ENCODE results near the gene CCDC6.

The CCDC6 gene

DNA sequence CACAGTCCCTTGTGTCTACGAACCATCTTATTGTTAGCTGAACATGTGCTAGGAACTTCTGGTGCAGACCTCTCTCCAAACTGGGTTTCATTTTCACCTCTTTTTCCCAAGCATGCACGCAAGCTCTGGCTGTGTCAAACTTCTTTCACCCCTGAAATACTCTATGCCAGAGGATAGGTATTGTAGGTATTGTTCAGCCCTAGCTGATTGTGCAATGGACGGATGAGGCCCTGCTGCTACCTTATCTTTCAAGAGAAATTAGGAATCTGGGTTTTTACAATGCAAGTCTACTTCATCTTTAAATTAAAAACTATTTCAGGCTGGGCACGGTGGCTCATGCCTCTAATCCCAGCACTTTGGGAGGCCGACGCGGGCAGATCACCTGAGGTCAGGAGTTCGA lies 124.8 kb downstream of the CCDC6 start:
- Histone ChIP-seq H3K27me3 (ENCODE audit: insufficient read depth, insufficient read length) (no peaks in the 10 kb centered on the region), H3K9me3 (ENCODE audit: insufficient read depth, low read length) (peaks cover 7% of the 10 kb centered on the region; the same call in 1 of the 2 replicates), H3K4me3 (ENCODE audit: insufficient read length, low read depth) (no peak overlapping the region), H3K9ac (ENCODE audit: insufficient read length, low read depth) (no peak overlapping the region), H3K4me1 (ENCODE audit: insufficient read depth, insufficient read length) (no peaks in the 10 kb centered on the region), H3K36me3 (ENCODE audit: insufficient read depth, insufficient read length, low read length) (no peaks in the 10 kb centered on the region)
- no peak for DNase-seq (ENCODE audit: low read depth, low spot score)
- TF ChIP-seq SUZ12 (IDR thresholded peaks at IDR 0.05; ENCODE audit: extremely low read depth, insufficient read depth, insufficient read length) = no peak
- TF ChIP-seq ZNF274 (IDR thresholded peaks at IDR 0.05; ENCODE audit: low read depth, low read length) = no peak

DNA sequence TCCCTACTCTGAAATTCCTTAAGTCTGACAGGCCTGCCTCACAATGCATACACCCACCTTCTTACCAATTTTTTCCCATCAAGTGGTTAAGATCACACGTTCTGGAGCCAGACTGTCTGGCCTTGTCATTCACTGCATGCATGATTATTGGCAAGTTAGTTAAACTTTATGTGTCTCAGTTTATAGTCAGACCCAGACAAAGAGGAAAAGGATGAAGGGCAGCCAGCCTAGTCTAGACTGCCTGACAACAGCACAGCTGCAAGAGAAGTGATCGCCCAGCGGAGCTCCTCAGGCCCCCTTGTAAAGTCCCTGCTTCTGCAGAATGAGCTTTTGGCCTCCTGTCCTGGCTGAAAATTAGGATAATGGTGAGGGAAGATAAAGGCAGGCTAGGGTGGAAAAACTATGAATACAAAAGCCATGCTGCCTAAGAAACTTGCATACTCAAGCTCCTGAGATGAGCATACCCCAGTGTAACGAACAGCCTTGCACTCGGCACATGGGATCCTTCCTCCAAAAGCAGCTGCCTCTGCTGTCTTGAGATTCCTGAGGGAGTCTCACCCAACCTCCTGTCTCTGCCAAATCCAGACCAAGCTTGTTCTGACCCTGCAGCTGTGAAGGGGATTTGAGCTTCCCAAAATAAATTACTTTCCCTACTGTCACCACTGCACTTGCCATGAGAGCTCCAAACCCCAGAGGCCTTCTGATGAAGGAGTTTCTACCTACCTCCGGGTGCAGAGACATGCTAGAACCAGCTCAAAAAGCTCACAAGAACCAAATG lies 126.4 kb downstream of the CCDC6 start:
- Histone ChIP-seq H3K9ac (ENCODE audit: insufficient read length, low read depth) (no peak overlapping the region), H3K4me3 (ENCODE audit: insufficient read length, low read depth) (no peak overlapping the region), H3K4me1 (ENCODE audit: insufficient read depth, insufficient read length) (no peaks in the 10 kb centered on the region), H3K9me3 (ENCODE audit: insufficient read depth, low read length) (peaks cover 7% of the 10 kb centered on the region; the same call in 1 of the 2 replicates), H3K36me3 (ENCODE audit: insufficient read depth, insufficient read length, low read length) (no peaks in the 10 kb centered on the region), H3K27me3 (ENCODE audit: insufficient read depth, insufficient read length) (no peaks in the 10 kb centered on the region)
- TF ChIP-seq SUZ12 (IDR thresholded peaks at IDR 0.05; ENCODE audit: extremely low read depth, insufficient read depth, insufficient read length) (no peak), YY1 (IDR thresholded peaks at IDR 0.05; ENCODE audit: insufficient read depth, insufficient read length) (no peak), ZNF274 (IDR thresholded peaks at IDR 0.05; ENCODE audit: low read depth, low read length) (no peak)
- no peak for DNase-seq (ENCODE audit: low read depth, low spot score)

DNA sequence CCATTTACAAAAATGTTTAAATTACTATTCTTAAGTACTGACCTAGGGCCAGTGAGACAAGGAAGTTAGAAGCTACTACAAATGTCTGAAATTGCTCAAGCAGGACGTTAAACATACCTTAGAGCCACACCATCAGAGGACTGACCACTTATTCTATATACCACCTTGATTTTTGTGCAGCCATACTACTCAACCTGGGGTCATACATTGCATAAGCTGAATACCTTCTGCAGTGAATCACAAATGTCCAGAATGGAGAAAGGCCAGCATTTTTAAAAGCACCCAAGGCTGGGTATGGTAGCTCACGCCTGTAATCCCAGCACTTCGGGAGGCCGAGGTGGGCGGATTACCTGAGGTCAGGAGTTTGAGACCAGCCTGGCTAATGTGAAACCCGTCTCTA lies 131.9 kb downstream of the CCDC6 start:
- Histone ChIP-seq H3K36me3 (ENCODE audit: insufficient read depth, insufficient read length, low read length) (no peaks in the 10 kb centered on the region), H3K9me3 (ENCODE audit: insufficient read depth, low read length) (peaks cover 12% of the 10 kb centered on the region; the same call in 1 of the 2 replicates), H3K4me1 (ENCODE audit: insufficient read depth, insufficient read length) (no peaks in the 10 kb centered on the region), H3K27me3 (ENCODE audit: insufficient read depth, insufficient read length) (no peaks in the 10 kb centered on the region), H3K9ac (ENCODE audit: insufficient read length, low read depth) (no peak overlapping the region), H3K4me3 (ENCODE audit: insufficient read length, low read depth) (no peak overlapping the region)
- no peak for DNase-seq (ENCODE audit: low read depth, low spot score)
- no peak for TF ChIP-seq YY1 (IDR thresholded peaks at IDR 0.05; ENCODE audit: insufficient read depth, insufficient read length)
- TF ChIP-seq ZNF274 (IDR thresholded peaks at IDR 0.05; ENCODE audit: low read depth, low read length) = no peak
- no peak for TF ChIP-seq SUZ12 (IDR thresholded peaks at IDR 0.05; ENCODE audit: extremely low read depth, insufficient read depth, insufficient read length)

DNA sequence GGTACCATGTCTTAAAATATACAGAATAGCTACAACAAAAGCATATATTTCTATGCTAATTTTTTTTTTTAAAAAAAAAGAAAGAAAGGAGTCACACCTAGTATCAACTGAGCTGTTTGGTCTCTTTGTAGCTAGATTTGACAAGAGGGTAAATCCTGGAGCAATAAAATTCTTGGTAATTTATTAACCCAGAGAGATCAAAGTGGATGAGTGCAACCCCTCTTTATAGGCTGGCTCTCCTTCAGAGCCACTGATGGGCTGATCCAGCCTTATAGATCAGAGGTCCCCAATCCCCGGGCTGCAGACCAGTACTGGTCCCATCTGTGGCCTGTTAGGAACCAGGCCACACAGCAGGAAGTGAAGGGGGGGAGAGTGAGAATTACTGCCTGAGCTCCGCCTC lies 133.3 kb downstream of the CCDC6 start:
- Histone ChIP-seq H3K27me3 (ENCODE audit: insufficient read depth, insufficient read length) (no peaks in the 10 kb centered on the region), H3K36me3 (ENCODE audit: insufficient read depth, insufficient read length, low read length) (no peaks in the 10 kb centered on the region), H3K9me3 (ENCODE audit: insufficient read depth, low read length) (peaks cover 12% of the 10 kb centered on the region; the same call in 1 of the 2 replicates), H3K9ac (ENCODE audit: insufficient read length, low read depth) (no peak overlapping the region), H3K4me3 (ENCODE audit: insufficient read length, low read depth) (no peak overlapping the region), H3K4me1 (ENCODE audit: insufficient read depth, insufficient read length) (no peaks in the 10 kb centered on the region)
- TF ChIP-seq ZNF274 (IDR thresholded peaks at IDR 0.05; ENCODE audit: low read depth, low read length) = no peak
- no peak for TF ChIP-seq YY1 (IDR thresholded peaks at IDR 0.05; ENCODE audit: insufficient read depth, insufficient read length)
- TF ChIP-seq SUZ12 (IDR thresholded peaks at IDR 0.05; ENCODE audit: extremely low read depth, insufficient read depth, insufficient read length) = no peak
- DNase-seq (ENCODE audit: low read depth, low spot score) = no peak

DNA sequence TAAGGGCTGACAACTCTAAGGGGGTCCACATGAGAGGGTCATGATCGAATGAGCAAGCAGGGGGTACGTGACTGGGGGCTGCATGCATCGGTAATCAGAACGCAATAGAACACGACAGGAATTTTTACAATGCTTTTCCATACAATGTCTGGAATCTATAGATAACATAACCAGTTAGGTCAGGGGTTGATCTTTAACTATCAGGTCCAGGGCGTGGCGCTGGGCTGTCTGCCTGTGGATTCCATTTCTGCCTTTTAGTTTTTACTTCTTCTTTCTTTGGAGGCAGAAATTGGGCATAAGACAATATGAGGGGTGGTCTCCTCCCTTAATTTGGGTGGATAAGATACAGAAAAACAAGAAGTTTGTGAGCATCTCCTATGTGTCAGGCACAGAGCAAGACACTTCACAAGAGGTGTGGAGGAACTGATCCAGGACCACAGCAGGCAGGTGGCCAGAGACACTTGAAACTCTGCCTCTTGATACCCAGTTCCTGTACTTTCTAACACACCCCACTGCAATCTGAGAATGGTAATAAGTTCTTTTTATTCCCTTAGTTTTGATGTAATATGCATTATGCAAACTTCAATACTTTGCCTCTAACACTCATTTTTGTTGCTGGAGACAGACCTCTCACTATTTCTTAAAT lies 135.1 kb downstream of the CCDC6 start:
- no peaks in the 10 kb centered on the region for H3K4me1 ChIP-seq (ENCODE audit: insufficient read depth, insufficient read length)
- TF ChIP-seq SUZ12 (IDR thresholded peaks at IDR 0.05; ENCODE audit: extremely low read depth, insufficient read depth, insufficient read length) = no peak
- TF ChIP-seq ZNF274 (IDR thresholded peaks at IDR 0.05; ENCODE audit: low read depth, low read length) = no peak
- no peak for TF ChIP-seq YY1 (IDR thresholded peaks at IDR 0.05; ENCODE audit: insufficient read depth, insufficient read length)
- H3K9ac ChIP-seq (ENCODE audit: insufficient read length, low read depth) = no peak overlapping the region
- H3K36me3 ChIP-seq (ENCODE audit: insufficient read depth, insufficient read length, low read length) = no peaks in the 10 kb centered on the region
- DNase-seq (ENCODE audit: low read depth, low spot score) = no peak
- no peak overlapping the region for H3K4me3 ChIP-seq (ENCODE audit: insufficient read length, low read depth)
- H3K9me3 ChIP-seq (ENCODE audit: insufficient read depth, low read length) = peaks cover 5% of the 10 kb centered on the region; the same call in 1 of the 2 replicates
- H3K27me3 ChIP-seq (ENCODE audit: insufficient read depth, insufficient read length) = no peaks in the 10 kb centered on the region

DNA sequence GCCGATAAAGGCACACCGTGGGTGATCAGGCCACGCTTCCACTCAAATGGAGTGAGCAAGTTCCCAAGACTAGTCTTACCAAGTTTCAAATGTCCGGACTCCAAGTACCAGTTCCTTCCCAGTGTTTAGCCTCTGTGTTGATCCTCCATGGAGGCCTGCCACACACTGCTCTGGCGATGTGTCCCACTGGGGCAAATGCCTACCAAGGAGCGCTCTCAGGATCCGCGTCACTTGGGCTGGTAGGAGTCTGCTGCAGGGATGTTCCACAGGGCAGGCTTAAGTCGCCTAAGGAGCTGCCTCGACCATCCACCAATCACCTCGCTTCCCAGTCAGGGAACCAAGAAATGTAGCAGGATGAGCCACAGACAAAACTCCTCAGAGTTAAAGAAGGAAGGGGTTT lies 135.7 kb downstream of the CCDC6 start:
- no peaks in the 10 kb centered on the region for H3K36me3 ChIP-seq (ENCODE audit: insufficient read depth, insufficient read length, low read length)
- TF ChIP-seq ZNF274 (IDR thresholded peaks at IDR 0.05; ENCODE audit: low read depth, low read length) (no peak), YY1 (IDR thresholded peaks at IDR 0.05; ENCODE audit: insufficient read depth, insufficient read length) (no peak), SUZ12 (IDR thresholded peaks at IDR 0.05; ENCODE audit: extremely low read depth, insufficient read depth, insufficient read length) (no peak)
- peaks cover 5% of the 10 kb centered on the region; the same call in 1 of the 2 replicates for H3K9me3 ChIP-seq (ENCODE audit: insufficient read depth, low read length)
- H3K9ac ChIP-seq (ENCODE audit: insufficient read length, low read depth) = no peak overlapping the region
- DNase-seq (ENCODE audit: low read depth, low spot score) = no peak
- no peaks in the 10 kb centered on the region for H3K4me1 ChIP-seq (ENCODE audit: insufficient read depth, insufficient read length)
- H3K4me3 ChIP-seq (ENCODE audit: insufficient read length, low read depth) = no peak overlapping the region
- H3K27me3 ChIP-seq (ENCODE audit: insufficient read depth, insufficient read length) = no peaks in the 10 kb centered on the region

DNA sequence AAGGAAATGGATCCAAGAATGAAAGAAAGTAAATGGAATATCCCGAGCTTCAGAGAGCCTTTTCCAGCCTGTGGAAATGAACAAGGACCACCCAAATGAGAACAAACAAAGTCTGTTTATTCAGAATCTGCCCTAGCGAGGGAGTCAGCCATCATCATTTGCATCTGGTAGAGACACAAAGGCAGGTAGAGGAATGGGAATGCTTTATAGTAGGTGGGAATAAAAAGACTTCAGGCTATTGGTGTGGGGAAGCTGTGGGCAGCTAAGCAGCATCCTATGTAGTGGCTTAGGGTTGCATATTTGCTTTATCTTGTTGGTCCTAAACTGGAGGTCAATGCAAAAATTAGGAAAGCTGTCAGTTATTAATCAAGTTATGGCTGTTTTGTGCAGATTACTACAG lies 143.9 kb downstream of the CCDC6 start:
- Histone ChIP-seq H3K4me1 (ENCODE audit: insufficient read depth, insufficient read length) (no peaks in the 10 kb centered on the region), H3K9me3 (ENCODE audit: insufficient read depth, low read length) (no peaks in the 10 kb centered on the region), H3K27me3 (ENCODE audit: insufficient read depth, insufficient read length) (no peaks in the 10 kb centered on the region), H3K4me3 (ENCODE audit: insufficient read length, low read depth) (no peak overlapping the region), H3K36me3 (ENCODE audit: insufficient read depth, insufficient read length, low read length) (no peaks in the 10 kb centered on the region), H3K9ac (ENCODE audit: insufficient read length, low read depth) (no peak overlapping the region)
- TF ChIP-seq YY1 (IDR thresholded peaks at IDR 0.05; ENCODE audit: insufficient read depth, insufficient read length) (no peak), ZNF274 (IDR thresholded peaks at IDR 0.05; ENCODE audit: low read depth, low read length) (no peak), SUZ12 (IDR thresholded peaks at IDR 0.05; ENCODE audit: extremely low read depth, insufficient read depth, insufficient read length) (no peak)
- no peak for DNase-seq (ENCODE audit: low read depth, low spot score)

Data from NT2/D1 (cell line).